GM12878 (cell line): ENCODE measurements around the gene DUSP7.

ENCODE experiments used
- CTCF ChIP-seq, 3 experiments: IDR thresholded peaks in 2 of 3; conservative IDR thresholded peaks in 1 of 3; 2 replicates each; pipeline ENCODE4 v1.5.1; 2011; ENCODE audit warnings: low read depth in 3 of 3, low read length in 3 of 3, mild to moderate bottlenecking in 3 of 3, control low read depth in 2 of 3, moderate library complexity in 2 of 3, inconsistent platforms in 1 of 3, mixed read lengths in 1 of 3; ENCODE audit not compliant: control insufficient read depth in 2 of 3, insufficient read depth in 1 of 3; ENCODE audit errors: extremely low read depth in 1 of 3
- NFYA ChIP-seq: IDR thresholded peaks from 2 replicates; pipeline ENCODE4 v1.6.1; 2011; ENCODE audit warnings: low read depth, mild to moderate bottlenecking, low read length, improper control_type of control experiment, borderline replicate concordance
- PAX8 ChIP-seq: fragments of 450-650 bp; IDR thresholded peaks from 2 replicates; pipeline ENCODE4 v1.6.1; 2017; ENCODE audit warnings: mild to moderate bottlenecking, moderate library complexity
- POLR2A ChIP-seq: IDR thresholded peaks from 2 replicates; pipeline ENCODE4 v1.6.1; 2011; ENCODE audit warnings: low read depth, mild to moderate bottlenecking, low read length
- RAD21 ChIP-seq: IDR thresholded peaks from 2 replicates; pipeline ENCODE4 v1.6.1; 2011; ENCODE audit warnings: mild to moderate bottlenecking, low read depth, low read length, moderate library complexity; ENCODE audit not compliant: insufficient read depth
- RUNX3 ChIP-seq: IDR thresholded peaks from 2 replicates; pipeline ENCODE4 v1.6.1; 2012; ENCODE audit warnings: low read length, inconsistent platforms
- SPI1 ChIP-seq: IDR thresholded peaks from 2 replicates; pipeline ENCODE4 v1.6.1; 2011; ENCODE audit warnings: low read depth, mild to moderate bottlenecking, low read length, moderate library complexity, borderline replicate concordance; ENCODE audit not compliant: insufficient read depth
- SUPT20H ChIP-seq: IDR thresholded peaks from 2 replicates; pipeline ENCODE4 v1.6.1; 2011; ENCODE audit warnings: low read depth, mild to moderate bottlenecking, low read length, moderate library complexity, borderline replicate concordance; ENCODE audit not compliant: control insufficient read depth
- ZNF274 ChIP-seq: IDR thresholded peaks from one replicate; pipeline ENCODE4 v1.8.0; 2011; ENCODE audit not compliant: insufficient read length, insufficient read depth
- TF ChIP-seq, protein P1 (sequence below): IDR thresholded peaks from 2 replicates; pipeline ENCODE4 v1.6.1; 2011; ENCODE audit warnings: borderline replicate concordance, low read depth, mild to moderate bottlenecking, moderate library complexity, low read length; ENCODE audit not compliant: insufficient read depth, poor library complexity, severe bottlenecking
- TF ChIP-seq, protein P2 (sequence below): fragments of 450-650 bp; IDR thresholded peaks from 2 replicates; pipeline ENCODE4 v1.6.1; 2016; ENCODE audit warnings: mild to moderate bottlenecking, moderate library complexity, borderline replicate concordance

- TF ChIP-seq CTCF (IDR thresholded peaks at IDR 0.05 in 2 of 3, conservative IDR thresholded peaks at IDR 0.05 in 1 of 3; ENCODE audit: control insufficient read depth in 2 of 3, extremely low read depth in 1 of 3, insufficient read depth in 1 of 3, low read depth in 3 of 3, low read length in 3 of 3) (no peak), RAD21 (no peak), NFYA (no peak), SPI1 (no peak), RUNX3 (no peak), ZNF274 (no peak), POLR2A (no peak), SUPT20H (no peak), PAX8 (no peak)
- TF ChIP-seq, protein P1, sequence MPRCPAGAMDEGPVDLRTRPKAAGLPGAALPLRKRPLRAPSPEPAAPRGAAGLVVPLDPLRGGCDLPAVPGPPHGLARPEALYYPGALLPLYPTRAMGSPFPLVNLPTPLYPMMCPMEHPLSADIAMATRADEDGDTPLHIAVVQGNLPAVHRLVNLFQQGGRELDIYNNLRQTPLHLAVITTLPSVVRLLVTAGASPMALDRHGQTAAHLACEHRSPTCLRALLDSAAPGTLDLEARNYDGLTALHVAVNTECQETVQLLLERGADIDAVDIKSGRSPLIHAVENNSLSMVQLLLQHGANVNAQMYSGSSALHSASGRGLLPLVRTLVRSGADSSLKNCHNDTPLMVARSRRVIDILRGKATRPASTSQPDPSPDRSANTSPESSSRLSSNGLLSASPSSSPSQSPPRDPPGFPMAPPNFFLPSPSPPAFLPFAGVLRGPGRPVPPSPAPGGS = no peak
- TF ChIP-seq, protein P2, sequence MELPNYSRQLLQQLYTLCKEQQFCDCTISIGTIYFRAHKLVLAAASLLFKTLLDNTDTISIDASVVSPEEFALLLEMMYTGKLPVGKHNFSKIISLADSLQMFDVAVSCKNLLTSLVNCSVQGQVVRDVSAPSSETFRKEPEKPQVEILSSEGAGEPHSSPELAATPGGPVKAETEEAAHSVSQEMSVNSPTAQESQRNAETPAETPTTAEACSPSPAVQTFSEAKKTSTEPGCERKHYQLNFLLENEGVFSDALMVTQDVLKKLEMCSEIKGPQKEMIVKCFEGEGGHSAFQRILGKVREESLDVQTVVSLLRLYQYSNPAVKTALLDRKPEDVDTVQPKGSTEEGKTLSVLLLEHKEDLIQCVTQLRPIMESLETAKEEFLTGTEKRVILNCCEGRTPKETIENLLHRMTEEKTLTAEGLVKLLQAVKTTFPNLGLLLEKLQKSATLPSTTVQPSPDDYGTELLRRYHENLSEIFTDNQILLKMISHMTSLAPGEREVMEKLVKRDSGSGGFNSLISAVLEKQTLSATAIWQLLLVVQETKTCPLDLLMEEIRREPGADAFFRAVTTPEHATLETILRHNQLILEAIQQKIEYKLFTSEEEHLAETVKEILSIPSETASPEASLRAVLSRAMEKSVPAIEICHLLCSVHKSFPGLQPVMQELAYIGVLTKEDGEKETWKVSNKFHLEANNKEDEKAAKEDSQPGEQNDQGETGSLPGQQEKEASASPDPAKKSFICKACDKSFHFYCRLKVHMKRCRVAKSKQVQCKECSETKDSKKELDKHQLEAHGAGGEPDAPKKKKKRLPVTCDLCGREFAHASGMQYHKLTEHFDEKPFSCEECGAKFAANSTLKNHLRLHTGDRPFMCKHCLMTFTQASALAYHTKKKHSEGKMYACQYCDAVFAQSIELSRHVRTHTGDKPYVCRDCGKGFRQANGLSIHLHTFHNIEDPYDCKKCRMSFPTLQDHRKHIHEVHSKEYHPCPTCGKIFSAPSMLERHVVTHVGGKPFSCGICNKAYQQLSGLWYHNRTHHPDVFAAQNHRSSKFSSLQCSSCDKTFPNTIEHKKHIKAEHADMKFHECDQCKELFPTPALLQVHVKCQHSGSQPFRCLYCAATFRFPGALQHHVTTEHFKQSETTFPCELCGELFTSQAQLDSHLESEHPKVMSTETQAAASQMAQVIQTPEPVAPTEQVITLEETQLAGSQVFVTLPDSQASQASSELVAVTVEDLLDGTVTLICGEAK = no peak
These were observed 6.9 kb downstream of the DUSP7 start for GRCh38 chr3:52049503-52049902.
